ENCODE data around the gene ARPIN. TPM values are rescaled to one million over a fixed set of nuclear protein-coding genes. Genes with fewer than 3 reads are reported as not detected.

ARPIN gene
- polyA plus RNA-seq, 5 donors, result 26.0 to 36.3 (median 31.8) TPM

DNA sequence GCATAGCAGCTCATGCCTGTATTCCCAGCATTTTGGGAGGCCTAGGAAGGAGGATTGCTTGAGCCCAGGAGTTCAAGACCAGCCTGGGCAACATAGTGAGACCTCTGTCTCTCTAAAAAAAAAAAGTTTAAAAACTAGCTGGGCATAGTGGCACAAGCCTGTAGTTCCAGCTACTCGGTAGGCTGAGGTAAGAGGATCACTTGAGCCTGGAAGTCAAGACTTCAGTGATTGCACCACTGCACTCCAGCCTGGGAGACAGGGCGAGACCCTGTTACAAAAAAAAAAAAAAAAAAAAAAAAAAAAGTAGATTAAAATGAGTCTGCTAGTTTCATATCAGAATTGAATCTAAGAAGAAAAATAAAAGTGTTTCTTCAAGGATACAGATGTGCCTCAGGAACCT, 65.7 kb downstream of the ARPIN start:
- DNase-seq, result no peak

GRCh38 chr15:89845305-89845893, 67.4 kb downstream of the ARPIN start:
- no peak for DNase-seq

Other genes starting within 250 kb of the ARPIN start
- gene PLIN1, start 233.6 kb downstream of the ARPIN start, polyA plus RNA-seq (ENCODE audit: insufficient read depth in 1 of 5, insufficient read length in 5 of 5, low replicate concordance in 1 of 5), result 1 to 10 TPM in 2 of 5 donors, under 1 TPM in 3; 0.79 to 1.4 (median 0.98) TPM
- gene PEX11A, start 222.2 kb downstream of the ARPIN start, polyA plus RNA-seq (ENCODE audit: insufficient read depth in 1 of 5, insufficient read length in 5 of 5, low replicate concordance in 1 of 5), result 10 to 100 TPM; 13.3 to 19.5 (median 17.6) TPM
- gene WDR93, start 222.1 kb downstream of the ARPIN start, polyA plus RNA-seq (ENCODE audit: insufficient read depth in 1 of 5, insufficient read length in 5 of 5, low replicate concordance in 1 of 5), result 1 to 10 TPM; 1.2 to 2.1 (median 1.9) TPM
- gene MESP1, start 161.7 kb downstream of the ARPIN start, polyA plus RNA-seq (ENCODE audit: insufficient read depth in 1 of 5, insufficient read length in 5 of 5, low replicate concordance in 1 of 5), result under 1 TPM in 4 of 5 donors, not detected in 1; 0.12 to 0.57 (median 0.39) TPM
- gene MESP2, start 136.6 kb downstream of the ARPIN start, polyA plus RNA-seq (ENCODE audit: insufficient read depth in 1 of 5, insufficient read length in 5 of 5, low replicate concordance in 1 of 5), result under 1 TPM in 1 of 5 donors, not detected in 4; 0.12 TPM
- 1 to 10 TPM; 3.3 to 5.8 (median 4.0) TPM for gene ANPEP, start 98.1 kb downstream of the ARPIN start, polyA plus RNA-seq (ENCODE audit: insufficient read depth in 1 of 5, insufficient read length in 5 of 5, low replicate concordance in 1 of 5)
- 10 to 100 TPM; 22.3 to 37.2 (median 30.1) TPM for gene AP3S2, start 19.0 kb downstream of the ARPIN start, polyA plus RNA-seq (ENCODE audit: insufficient read depth in 1 of 5, insufficient read length in 5 of 5, low replicate concordance in 1 of 5)
- gene ZNF710, start 88.4 kb upstream of the ARPIN start, polyA plus RNA-seq (ENCODE audit: insufficient read depth in 1 of 5, insufficient read length in 5 of 5, low replicate concordance in 1 of 5), result 10 to 100 TPM; 28.9 to 41.5 (median 33.5) TPM
- gene IDH2, start 189.5 kb upstream of the ARPIN start, polyA plus RNA-seq (ENCODE audit: insufficient read depth in 1 of 5, insufficient read length in 5 of 5, low replicate concordance in 1 of 5), result 100 to 1,000 TPM; 114 to 152 (median 118) TPM

Data from right lung (tissue), 5 donors.